ENCODE data around the gene HPSE2.

HPSE2 gene

DNA sequence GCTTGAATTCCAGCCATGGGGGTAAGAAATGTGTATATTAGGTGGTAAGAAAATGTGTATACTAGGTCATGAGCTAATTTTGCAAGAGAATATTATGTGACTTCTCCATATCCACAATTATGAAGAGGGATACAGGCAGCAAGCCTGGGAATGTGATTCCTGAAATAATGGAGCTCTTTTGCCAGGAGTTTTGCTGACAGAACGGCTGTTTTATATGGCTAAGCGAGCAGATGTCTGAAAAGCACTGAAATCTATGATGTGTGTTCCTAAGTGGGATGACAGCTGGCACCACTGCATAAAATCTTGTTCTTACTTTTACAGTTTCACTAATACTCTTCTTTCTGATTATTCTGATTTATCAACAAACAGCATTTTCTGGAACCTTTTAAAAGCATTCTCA lies 402.9 kb downstream of the HPSE2 start:
- no peak for DNase-seq (ENCODE audit: low read depth)
- no peak overlapping the region for H3K4me3 ChIP-seq (ENCODE audit: low read depth, low read length)
- TF ChIP-seq, protein P1, sequence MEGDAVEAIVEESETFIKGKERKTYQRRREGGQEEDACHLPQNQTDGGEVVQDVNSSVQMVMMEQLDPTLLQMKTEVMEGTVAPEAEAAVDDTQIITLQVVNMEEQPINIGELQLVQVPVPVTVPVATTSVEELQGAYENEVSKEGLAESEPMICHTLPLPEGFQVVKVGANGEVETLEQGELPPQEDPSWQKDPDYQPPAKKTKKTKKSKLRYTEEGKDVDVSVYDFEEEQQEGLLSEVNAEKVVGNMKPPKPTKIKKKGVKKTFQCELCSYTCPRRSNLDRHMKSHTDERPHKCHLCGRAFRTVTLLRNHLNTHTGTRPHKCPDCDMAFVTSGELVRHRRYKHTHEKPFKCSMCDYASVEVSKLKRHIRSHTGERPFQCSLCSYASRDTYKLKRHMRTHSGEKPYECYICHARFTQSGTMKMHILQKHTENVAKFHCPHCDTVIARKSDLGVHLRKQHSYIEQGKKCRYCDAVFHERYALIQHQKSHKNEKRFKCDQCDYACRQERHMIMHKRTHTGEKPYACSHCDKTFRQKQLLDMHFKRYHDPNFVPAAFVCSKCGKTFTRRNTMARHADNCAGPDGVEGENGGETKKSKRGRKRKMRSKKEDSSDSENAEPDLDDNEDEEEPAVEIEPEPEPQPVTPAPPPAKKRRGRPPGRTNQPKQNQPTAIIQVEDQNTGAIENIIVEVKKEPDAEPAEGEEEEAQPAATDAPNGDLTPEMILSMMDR (IDR thresholded peaks at IDR 0.05; ENCODE audit: low read depth, low read length, missing control alignments), result no peak

DNA sequence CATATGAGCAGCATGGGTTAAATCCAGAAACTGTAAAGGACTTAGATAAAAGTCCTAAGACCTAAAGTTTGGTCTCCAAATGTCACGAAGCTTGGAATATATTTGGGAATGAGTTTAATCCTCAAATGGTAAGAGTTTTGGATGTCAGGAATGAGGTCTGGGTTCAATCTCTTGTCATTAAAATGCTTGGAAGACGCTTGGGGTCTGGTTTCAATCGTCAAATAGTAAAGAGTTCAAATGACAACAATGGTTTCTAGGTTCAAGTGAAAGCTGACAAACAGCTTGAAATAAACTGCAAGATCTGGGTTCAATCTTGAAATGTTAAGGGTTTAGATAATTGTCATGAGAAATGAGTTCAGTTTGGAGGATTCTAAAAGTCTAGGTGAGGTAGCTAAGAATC lies 403.5 kb downstream of the HPSE2 start:
- DNase-seq (ENCODE audit: low read depth), result no peak
- TF ChIP-seq, protein P1 (IDR thresholded peaks at IDR 0.05; ENCODE audit: low read depth, low read length, missing control alignments), result no peak
- no peak overlapping the region for H3K4me3 ChIP-seq (ENCODE audit: low read depth, low read length)

DNA sequence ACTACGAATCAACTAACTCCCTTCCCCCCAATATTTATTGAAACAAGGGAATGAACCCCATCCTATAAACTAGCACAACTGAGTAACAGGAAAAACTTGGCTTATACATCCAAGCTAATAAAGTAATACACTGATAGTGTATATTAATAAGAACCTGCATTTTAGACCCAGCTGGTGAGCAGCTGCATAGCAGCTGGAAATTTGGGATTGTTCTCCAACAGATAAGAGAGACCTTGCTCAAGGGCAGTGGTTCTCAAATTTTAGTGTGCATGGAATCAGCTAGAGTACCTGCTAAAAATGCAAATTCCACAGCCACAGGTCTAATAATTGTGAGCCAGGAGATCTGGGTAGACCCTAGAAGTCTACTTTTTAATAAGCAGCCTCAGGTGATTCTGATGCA lies 404.3 kb downstream of the HPSE2 start:
- no peak for DNase-seq (ENCODE audit: low read depth)
- TF ChIP-seq, protein P1 (IDR thresholded peaks at IDR 0.05; ENCODE audit: low read depth, low read length, missing control alignments), result no peak
- no peak overlapping the region for H3K4me3 ChIP-seq (ENCODE audit: low read depth, low read length)

DNA sequence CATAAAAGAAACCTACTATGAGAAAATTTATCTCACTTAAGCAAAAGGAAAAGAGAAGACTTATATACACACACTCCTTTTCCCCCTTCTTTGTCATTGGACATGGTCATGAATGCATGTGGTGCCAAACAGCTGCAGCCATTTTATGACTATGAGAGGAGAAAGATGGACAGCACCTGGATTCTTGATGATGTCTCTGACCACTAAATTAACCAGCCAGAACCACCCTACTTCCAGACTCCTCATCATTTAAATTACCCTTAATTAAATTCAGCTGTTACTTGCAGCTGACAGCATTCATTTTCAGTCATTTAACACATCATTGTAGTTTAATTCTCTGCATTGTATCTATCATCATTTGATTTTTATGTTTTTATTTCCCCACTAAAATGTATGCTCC lies 409.9 kb downstream of the HPSE2 start:
- DNase-seq (ENCODE audit: low read depth), result no peak
- TF ChIP-seq, protein P1 (IDR thresholded peaks at IDR 0.05; ENCODE audit: low read depth, low read length, missing control alignments), result no peak

DNA sequence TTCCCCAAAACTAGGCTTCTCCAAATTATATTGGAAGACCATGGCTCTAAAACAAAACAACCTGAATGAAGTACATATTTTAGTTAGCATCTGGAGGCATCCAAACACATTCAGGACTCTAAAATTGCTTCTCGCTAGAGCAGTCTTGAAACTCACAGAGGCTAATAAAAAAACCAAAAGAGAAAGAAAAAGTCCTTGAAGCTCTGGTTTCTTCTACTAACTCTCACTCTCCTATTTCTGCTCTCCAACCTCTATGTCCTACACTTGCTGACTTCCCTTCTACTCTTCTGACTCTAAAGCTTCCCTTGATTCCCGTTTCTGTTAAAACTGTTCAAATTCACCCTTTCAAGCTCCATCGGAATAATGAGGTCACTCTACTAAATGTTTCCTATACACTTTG lies 418.3 kb downstream of the HPSE2 start:
- TF ChIP-seq, protein P1 (IDR thresholded peaks at IDR 0.05; ENCODE audit: low read depth, low read length, missing control alignments), result no peak
- DNase-seq (ENCODE audit: low read depth), result no peak
- H3K4me3 ChIP-seq (ENCODE audit: low read depth, low read length), result no peak overlapping the region

More for the DNA sequence above, 409.9 kb downstream of the HPSE2 start:
- no peak overlapping the region for H3K4me3 ChIP-seq (ENCODE audit: low read depth, low read length)

DNA sequence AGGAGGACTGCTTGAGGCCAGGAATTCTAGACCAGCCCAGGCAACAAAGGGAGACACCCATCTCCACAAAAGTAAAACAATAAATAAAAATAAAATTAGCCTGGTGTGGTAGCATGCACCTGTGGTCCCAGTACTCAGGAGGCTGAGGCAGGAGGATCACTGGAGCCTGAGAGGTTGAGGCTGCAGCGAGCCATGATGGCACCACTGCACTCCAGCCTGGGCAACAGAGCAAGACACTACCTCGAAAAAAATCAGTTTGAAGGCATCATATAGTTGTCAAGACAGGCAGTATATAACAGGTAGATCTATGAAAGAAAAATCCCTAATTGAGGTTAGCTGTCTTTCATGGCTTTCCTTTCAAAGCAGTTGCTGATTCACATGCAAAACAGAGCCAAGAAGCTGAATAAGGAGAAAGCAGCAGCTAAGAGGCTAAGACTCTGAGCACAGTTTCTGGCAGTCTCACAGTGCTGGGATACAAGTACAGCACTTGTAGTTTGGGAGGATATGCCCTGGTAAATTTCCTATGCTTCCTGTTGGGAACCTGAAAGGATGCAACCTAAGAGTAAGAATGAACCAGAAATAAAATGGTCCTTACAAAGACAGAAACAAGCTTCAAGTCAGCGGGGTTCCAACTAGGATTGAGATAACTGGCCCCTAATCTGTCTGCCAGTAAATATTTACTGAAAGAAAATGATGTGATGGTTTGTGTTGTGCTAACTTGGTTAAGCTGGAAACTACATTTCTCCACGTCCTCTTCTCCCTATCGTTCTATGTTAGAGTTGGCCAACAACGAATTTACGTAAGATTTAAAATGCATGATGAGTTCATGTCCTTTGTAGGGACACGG lies 420.4 kb downstream of the HPSE2 start:
- TF ChIP-seq, protein P1 (IDR thresholded peaks at IDR 0.05; ENCODE audit: low read depth, low read length, missing control alignments), result no peak
- no peak for DNase-seq (ENCODE audit: low read depth)

DNA sequence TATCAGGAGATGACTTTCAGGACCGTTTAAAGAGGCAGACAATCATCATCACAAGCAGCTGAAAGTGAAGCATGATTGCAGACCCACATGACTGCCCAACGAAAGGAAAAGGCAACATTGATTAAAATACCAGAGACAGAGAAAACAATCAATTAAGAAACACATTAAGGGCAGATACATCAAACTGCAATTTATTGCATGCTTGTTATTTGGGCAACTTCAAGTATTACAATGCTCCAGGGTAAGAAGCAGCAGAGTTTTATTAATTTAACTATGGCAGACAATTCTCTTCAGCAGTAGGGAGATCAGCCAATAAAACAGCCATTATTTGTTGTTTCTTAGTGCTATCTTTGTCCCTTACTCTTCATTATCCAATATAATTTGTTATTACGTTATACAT lies 421.2 kb downstream of the HPSE2 start:
- no peak for DNase-seq (ENCODE audit: low read depth)

More for the DNA sequence above, 420.4 kb downstream of the HPSE2 start:
- no peak overlapping the region for H3K4me3 ChIP-seq (ENCODE audit: low read depth, low read length)

More for the DNA sequence above, 421.2 kb downstream of the HPSE2 start:
- TF ChIP-seq, protein P1 (IDR thresholded peaks at IDR 0.05; ENCODE audit: low read depth, low read length, missing control alignments), result no peak
- H3K4me3 ChIP-seq (ENCODE audit: low read depth, low read length), result no peak overlapping the region
